ENCODE data around the gene SLC16A10.
"Not testable (repeated sequence)": the region's sequence is repeated elsewhere in the genome, so short reads cannot be mapped to it uniquely, and the experiment has no call there.

SLC16A10 gene

DNA sequence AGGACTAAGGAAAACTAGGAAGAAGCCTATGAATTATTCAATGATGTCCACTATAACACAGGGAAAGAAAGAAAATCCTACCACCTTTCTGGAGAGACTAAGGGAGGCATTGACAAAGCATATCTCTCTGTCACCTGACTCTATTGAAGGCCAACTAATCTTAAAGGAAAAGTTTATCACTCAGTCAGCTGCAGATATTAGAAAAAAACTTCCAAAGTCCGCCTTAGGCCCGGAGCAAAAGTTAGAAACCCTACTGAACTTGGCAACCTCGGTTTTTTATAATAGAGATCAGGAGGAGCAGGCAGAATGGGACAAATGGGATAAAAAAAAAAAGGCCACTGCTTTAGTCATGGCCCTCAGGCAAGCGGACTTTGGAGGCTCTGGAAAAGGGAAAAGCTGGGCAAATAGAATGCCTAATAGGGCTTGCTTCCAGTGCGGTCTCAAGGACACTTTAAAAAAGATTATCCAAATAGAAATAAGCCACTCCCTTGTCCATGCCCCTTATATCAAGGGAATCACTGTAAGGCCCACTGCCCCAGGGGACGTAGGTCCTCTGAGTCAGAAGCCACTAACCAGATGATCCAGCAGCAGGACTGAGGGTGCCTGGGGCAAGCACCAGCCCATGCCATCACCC, 47.0 kb downstream of the SLC16A10 start:
- not testable (repeated sequence) for DNase-seq (ENCODE audit: low read depth)

DNA sequence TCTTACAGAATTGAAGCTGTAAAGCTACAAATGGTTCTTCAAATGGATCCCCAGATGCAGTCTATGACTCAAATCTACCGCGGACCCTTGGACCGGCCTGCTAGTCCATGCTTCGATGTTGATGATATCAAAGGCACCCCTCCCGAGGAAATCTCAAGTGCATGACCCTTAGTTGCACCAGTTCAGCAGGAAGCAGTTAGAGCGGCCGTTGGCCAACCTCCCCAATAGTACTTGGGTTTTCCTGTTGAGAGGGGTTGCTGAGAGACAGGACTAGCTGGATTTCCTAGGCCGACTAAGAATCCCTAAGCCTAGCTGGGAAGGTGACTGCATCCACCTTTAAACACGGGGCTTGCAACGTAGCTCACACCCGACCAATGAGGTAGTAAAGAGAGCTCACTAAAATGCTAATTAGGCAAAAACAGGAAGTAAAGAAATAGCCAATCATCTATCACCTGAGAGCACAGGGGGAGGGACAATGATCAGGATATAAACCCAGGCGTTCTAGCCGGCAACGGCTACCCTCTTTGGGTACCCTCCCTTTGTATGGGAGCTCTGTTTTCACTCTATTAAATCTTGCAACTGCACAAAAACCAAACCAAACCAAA, 50.3 kb downstream of the SLC16A10 start:
- not testable (repeated sequence) for DNase-seq (ENCODE audit: low read depth)

GRCh38 chr6:111147440-111147839, 60.1 kb downstream of the SLC16A10 start:
- DNase-seq (ENCODE audit: low read depth), result no peak

- no peak for DNase-seq (ENCODE audit: low read depth)
These were observed 60.8 kb downstream of the SLC16A10 start for GRCh38 chr6:111148110-111148509.

GRCh38 chr6:111150577-111150976, 63.3 kb downstream of the SLC16A10 start:
- DNase-seq (ENCODE audit: low read depth), result no peak

- no peak for DNase-seq (ENCODE audit: low read depth)
These were observed 67.7 kb downstream of the SLC16A10 start for GRCh38 chr6:111154981-111155380.

DNA sequence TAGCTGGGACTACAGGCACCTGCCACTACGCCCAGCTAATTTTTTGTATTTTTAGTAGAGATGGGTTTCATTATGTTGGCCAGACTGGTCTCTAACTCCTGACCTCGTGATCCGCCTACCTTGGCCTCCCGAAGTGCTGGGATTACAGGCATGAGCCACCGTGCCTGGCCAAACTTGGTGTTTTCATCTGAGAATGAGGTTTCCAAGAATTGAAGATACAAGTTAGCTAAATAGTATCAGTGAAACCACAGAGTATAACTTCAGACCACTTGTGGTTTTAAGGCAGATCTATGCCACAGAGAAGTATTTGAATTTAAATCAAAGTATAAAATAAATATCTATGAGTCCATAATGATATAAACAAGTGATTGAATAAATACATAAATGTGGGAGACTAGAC, 70.1 kb downstream of the SLC16A10 start:
- no peak for DNase-seq (ENCODE audit: low read depth)

DNA sequence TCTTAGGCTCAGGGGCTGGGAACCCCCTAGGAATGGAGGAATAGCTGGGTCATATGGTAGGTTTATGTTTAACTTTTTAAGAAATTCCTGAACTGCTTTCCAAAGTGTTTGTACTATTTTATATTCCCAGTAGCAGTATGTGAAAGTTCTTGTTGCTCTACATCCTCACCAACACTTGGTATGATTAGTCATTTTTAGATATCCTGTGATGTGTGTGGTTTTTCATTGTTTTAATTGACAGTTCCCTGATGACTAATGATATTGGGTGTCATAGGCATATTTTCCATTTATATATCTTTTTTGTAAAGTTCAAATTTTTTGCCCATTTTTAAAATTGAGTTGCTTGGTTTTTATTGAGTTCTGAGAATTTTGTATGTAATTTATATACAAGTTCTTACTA, 72.3 kb downstream of the SLC16A10 start:
- DNase-seq (ENCODE audit: low read depth), result no peak

GRCh38 chr6:111161650-111162049, 74.3 kb downstream of the SLC16A10 start:
- no peak for DNase-seq (ENCODE audit: low read depth)

- DNase-seq (ENCODE audit: low read depth), result no peak
These were observed 75.2 kb downstream of the SLC16A10 start for GRCh38 chr6:111162504-111162903.

GRCh38 chr6:111171577-111172400, 84.5 kb downstream of the SLC16A10 start:
- no peak for DNase-seq (ENCODE audit: low read depth)

DNA sequence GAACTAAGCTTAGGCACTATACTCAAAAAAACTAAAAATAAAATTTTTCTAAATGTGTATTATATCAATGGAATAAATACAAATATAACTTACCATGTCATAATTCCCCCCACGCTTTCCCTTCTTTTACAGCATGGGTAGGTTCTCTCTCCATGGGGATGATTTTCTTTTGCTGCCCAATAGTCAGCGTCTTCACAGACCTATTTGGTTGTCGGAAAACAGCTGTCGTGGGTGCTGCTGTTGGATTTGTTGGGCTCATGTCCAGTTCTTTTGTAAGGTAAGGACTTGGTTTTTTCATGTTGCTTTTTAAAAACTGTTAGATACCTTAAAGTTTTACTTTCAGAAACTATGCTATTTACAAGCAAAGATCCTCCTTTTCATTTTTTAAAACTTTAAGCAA, 85.3 kb downstream of the SLC16A10 start:
- no peak for DNase-seq (ENCODE audit: low read depth)

DNA sequence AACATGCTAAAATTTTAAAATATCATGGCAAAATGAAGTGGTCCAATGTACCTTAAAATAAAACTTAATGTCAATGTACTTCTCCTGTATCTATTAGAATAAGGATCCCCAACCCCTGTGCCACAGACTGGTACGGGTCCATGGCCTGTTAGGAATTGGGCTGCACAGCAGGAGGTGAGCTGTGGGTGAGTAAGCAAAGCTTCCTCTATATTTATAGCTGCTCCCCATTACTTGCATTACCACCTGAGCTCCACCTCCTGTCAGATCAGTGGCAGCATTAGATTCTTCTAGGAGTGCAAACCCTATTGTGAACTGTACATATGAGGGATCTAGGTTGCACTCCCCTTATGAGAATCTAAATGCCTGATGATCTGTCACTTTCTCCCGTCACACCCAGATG, 86.0 kb downstream of the SLC16A10 start:
- DNase-seq (ENCODE audit: low read depth), result no peak

- DNase-seq (ENCODE audit: low read depth), result no peak
These were observed 86.6 kb downstream of the SLC16A10 start for GRCh38 chr6:111173946-111174345.

DNA sequence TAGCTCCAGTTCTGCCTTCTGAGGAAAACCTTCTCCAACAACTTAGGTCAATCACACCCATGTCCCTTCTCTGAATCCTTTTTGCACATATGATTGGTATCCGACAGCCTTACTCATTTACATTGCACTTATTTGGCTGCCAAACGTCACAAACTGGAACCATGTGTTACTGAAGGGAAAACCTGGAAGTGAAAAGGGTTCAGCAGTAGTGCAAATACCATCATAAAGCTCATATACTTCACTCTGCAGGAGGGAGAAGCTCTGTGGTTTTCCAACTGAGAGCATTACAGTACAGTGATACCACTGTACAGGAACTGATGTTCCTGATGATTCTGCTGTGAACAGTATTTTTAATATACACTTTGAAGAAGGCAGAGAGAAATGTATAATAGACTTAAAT, 87.8 kb downstream of the SLC16A10 start:
- DNase-seq (ENCODE audit: low read depth), result no peak

DNA sequence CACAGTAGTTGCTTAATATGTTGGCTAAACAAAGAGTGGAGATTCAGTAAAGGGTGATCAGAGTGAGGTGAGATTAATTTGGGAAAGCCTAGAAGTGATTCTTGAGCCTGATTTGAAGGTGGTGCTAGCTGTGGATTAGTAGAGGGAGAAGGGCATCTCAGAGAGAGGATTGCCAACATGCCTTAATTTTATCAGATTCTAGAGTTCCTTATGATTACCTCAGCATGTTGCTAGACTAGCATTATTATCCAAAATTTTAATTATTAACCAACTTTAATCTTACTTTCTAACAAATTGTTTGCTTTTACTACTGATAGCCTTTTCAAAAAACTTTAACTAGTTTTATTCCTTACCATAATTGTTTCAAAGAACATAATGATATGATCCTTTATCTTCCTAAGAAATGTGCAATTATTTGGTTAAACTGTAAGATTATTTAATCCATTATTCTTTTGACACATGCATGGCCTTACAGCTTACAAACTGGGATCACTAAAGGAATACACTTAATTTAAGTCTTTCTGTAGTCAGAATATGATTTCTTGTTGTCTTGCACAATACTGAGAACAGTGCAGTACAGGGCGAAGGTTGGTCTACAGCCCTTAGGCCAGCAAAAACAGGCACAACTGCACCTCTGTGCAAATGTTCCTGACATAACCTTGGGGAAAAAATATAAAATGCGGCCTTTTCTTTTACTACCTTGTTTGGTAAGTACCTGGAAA, 88.9 kb downstream of the SLC16A10 start:
- no peak for DNase-seq (ENCODE audit: low read depth)

DNA sequence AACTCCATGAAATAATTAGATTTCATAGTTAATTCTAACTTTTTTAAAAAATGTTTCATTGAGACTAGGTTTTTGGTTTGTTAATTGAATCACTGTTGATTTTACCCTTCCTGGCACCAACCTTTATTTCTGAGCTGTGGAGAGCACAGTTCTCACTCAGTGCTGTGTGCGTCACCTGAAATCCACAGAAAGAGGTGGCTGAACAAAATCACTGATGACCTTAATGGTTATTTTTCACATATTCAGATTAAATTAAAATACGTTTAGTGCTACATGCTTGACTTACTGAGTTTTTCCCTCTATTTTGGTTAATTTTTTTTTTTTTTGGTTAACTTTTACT, 89.4 kb downstream of the SLC16A10 start:
- no peak for DNase-seq (ENCODE audit: low read depth)

DNA sequence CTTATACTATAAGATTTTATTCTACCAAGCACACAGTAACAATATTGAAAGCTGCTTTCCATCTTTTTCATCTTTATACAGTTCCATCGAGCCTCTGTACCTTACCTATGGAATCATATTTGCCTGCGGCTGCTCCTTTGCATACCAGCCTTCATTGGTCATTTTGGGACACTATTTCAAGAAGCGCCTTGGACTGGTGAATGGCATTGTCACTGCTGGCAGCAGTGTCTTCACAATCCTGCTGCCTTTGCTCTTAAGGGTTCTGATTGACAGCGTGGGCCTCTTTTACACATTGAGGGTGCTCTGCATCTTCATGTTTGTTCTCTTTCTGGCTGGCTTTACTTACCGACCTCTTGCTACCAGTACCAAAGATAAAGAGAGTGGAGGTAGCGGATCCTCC, 89.8 kb downstream of the SLC16A10 start:
- DNase-seq (ENCODE audit: low read depth), result no peak

GRCh38 chr6:111183702-111184517, 96.6 kb downstream of the SLC16A10 start:
- DNase-seq (ENCODE audit: low read depth), result no peak

DNA sequence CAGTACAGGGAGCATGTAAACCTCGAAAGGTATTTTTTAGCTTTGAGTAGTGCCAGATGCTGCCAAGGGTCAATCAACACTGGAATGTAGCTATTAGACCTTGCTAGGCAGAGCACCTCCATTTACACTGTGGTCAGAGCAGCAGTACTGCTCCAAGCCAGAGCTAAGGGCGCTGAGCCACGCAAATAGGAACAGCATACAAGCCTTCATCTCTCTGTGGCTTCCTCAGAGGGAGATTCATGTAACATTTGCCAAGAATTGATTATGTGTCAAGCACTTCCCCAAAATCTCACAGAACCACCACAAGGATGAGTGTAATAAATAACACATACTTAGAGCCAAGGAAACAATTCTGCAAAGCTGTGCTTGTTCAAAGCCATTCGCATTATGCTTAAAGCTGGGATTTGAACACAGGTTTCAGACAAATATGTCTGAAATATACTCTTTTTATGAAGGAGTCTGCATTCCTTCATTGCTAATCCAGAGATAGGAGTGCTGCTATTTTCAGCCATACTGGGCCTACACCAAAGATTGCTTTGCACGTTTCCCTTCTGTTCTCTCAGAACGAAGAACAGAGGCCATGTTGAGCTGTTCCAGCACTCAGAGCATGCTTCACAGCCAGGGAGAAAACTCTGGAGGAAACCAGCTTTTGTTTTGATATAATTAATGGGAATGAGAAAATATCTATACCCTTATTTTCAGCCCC, 97.7 kb downstream of the SLC16A10 start:
- DNase-seq (ENCODE audit: low read depth), result no peak

- no peak for DNase-seq (ENCODE audit: low read depth)
These were observed 98.7 kb downstream of the SLC16A10 start for GRCh38 chr6:111185954-111186353.
